Measurements from ENCODE around the gene B4GALT2. TPM values are rescaled to one million over a fixed set of nuclear protein-coding genes. Genes with fewer than 3 reads are reported as not detected.
A peak's percentile ranks its signal among the peaks of the same experiment; 100 is the strongest.

The B4GALT2 gene
- total RNA-seq, 1 experiment from 2014 or later: 66.2 TPM

GRCh38 chr1:43998000-43998378 lies 19.0 kb downstream of the B4GALT2 start:
- no peaks in the 10 kb centered on the region for H3K79me2 ChIP-seq (ENCODE audit: low read depth)
- peak in 1 of 2 experiments; percentile 6 for DNase-seq
- intact Hi-C loops (cut with micrococcal nuclease; ENCODE audit: unreplicated experiment): no loop called here
- H2AFZ ChIP-seq: no peak overlapping the region
- H3K27me3 ChIP-seq (ENCODE audit: insufficient read depth, low read depth): no peaks in the 10 kb centered on the region
- H3K9me3 ChIP-seq (ENCODE audit: insufficient read depth, low read depth): no peaks in the 10 kb centered on the region
- H3F3A ChIP-seq (ENCODE audit: insufficient read depth, low read depth): peaks cover 34% of the 10 kb centered on the region
- H3K4me2 ChIP-seq: no peak overlapping the region
- 0 out of 2 replicates have a peak, but pooled peaks cover under 1% of the 10 kb centered on the region for H3K4me1 ChIP-seq (replicated peaks; ENCODE audit: insufficient read depth)
- no peaks in the 10 kb centered on the region for H3K9me2 ChIP-seq (ENCODE audit: insufficient read depth)
- no peaks in the 10 kb centered on the region; the same call in none of the 2 replicates for H4K20me1 ChIP-seq (ENCODE audit: insufficient read depth)
- no TSS peak for BruUV-seq (replicated peaks)
- H3K27ac ChIP-seq: no peak overlapping the region
- H3K36me3 ChIP-seq (ENCODE audit: low read depth): peaks cover 12% of the 10 kb centered on the region; the same call in 1 of the 2 replicates
- ChIA-PET CTCF (interaction anchor here (0.5 kb wide), 1 partner anchor 50 kb away, joined by 7 read pairs; no protein-coding TSS in a partner anchor), POLR2A (ENCODE audit: unreplicated experiment) (no interaction called here)
- TF ChIP-seq EZH2 (IDR thresholded peaks at IDR 0.05; ENCODE audit: low read depth) (no peak), CTCF (conservative IDR thresholded peaks at IDR 0.05) (no peak)
- no peak overlapping the region for H3K4me3 ChIP-seq

GRCh38 chr1:43999455-43999854 lies 20.4 kb downstream of the B4GALT2 start:
- Histone ChIP-seq H3K79me2 (ENCODE audit: low read depth) (no peaks in the 10 kb centered on the region), H3K27ac (no peak overlapping the region), H2AFZ (no peak overlapping the region), H3K4me2 (no peak overlapping the region), H3F3A (ENCODE audit: insufficient read depth, low read depth) (peaks cover 25% of the 10 kb centered on the region; the same call in 1 of the 2 replicates), H4K20me1 (ENCODE audit: insufficient read depth) (peaks cover 2% of the 10 kb centered on the region), H3K4me1 (replicated peaks; ENCODE audit: insufficient read depth) (no peaks in the 10 kb centered on the region), H3K4me3 (no peak overlapping the region), H3K9me3 (ENCODE audit: insufficient read depth, low read depth) (no peaks in the 10 kb centered on the region), H3K9me2 (ENCODE audit: insufficient read depth) (no peaks in the 10 kb centered on the region), H3K27me3 (ENCODE audit: insufficient read depth, low read depth) (no peaks in the 10 kb centered on the region), H3K36me3 (ENCODE audit: low read depth) (peaks cover 16% of the 10 kb centered on the region; the same call in 1 of the 2 replicates)
- ChIA-PET CTCF (no interaction called here), POLR2A (ENCODE audit: unreplicated experiment) (interaction anchor here (0.6 kb wide), 1 partner anchor 15 kb away, joined by 9 read pairs; no protein-coding TSS in a partner anchor)
- no peak for TF ChIP-seq EZH2 (IDR thresholded peaks at IDR 0.05; ENCODE audit: low read depth)
- TF ChIP-seq CTCF (conservative IDR thresholded peaks at IDR 0.05): no peak
- no TSS peak for BruUV-seq (replicated peaks)
- intact Hi-C loops (cut with micrococcal nuclease; ENCODE audit: unreplicated experiment): no loop called here
- DNase-seq: no peak

GRCh38 chr1:44000122-44000665 lies 21.2 kb downstream of the B4GALT2 start:
- Histone ChIP-seq H4K20me1 (ENCODE audit: insufficient read depth) (peaks cover 7% of the 10 kb centered on the region), H3K4me2 (no peak overlapping the region), H3K4me1 (replicated peaks; ENCODE audit: insufficient read depth) (no peaks in the 10 kb centered on the region), H3K79me2 (ENCODE audit: low read depth) (no peaks in the 10 kb centered on the region), H2AFZ (no peak overlapping the region), H3K9me3 (ENCODE audit: insufficient read depth, low read depth) (no peaks in the 10 kb centered on the region), H3K36me3 (ENCODE audit: low read depth) (peaks cover 16% of the 10 kb centered on the region; the same call in 1 of the 2 replicates), H3K9me2 (ENCODE audit: insufficient read depth) (no peaks in the 10 kb centered on the region), H3K27me3 (ENCODE audit: insufficient read depth, low read depth) (no peaks in the 10 kb centered on the region), H3K27ac (no peak overlapping the region), H3F3A (ENCODE audit: insufficient read depth, low read depth) (peaks cover 23% of the 10 kb centered on the region; the same call in 1 of the 2 replicates), H3K4me3 (no peak overlapping the region)
- DNase-seq: no peak
- intact Hi-C loops (cut with micrococcal nuclease; ENCODE audit: unreplicated experiment): no loop called here
- no TSS peak for BruUV-seq (replicated peaks)
- ChIA-PET POLR2A (ENCODE audit: unreplicated experiment) (no interaction called here), CTCF (interaction anchor here (0.7 kb wide), 1 partner anchor 8 kb away, joined by 3 read pairs; no protein-coding TSS in a partner anchor)
- TF ChIP-seq EZH2 (IDR thresholded peaks at IDR 0.05; ENCODE audit: low read depth): no peak
- no peak for TF ChIP-seq CTCF (conservative IDR thresholded peaks at IDR 0.05)
